Left lung (tissue), 10 donors: ENCODE results near the gene GRIK3. TPM values are rescaled to one million over a fixed set of nuclear protein-coding genes. Genes with fewer than 3 reads are reported as not detected.

Source experiments
- ATAC-seq: fragments of 200-7000 bp; cut with Tn5 transposase; one replicate; pipeline ENCODE4 v1.9.1; 2020; ENCODE audit warnings: moderate library complexity
- DNase-seq, 4 donors: peaks; one replicate each; pipeline ENCODE4 v3.0.0-alpha.2; 2013 to 2020
- H3K27ac ChIP-seq, 2 donors: fragments of 200-600 bp; sonication (generic) in 1 of 2; one replicate each; pipeline versions ENCODE4 v1.5.0 to v1.8.0; 2020 to 2021
- H3K27me3 ChIP-seq, 2 donors: fragments of 200-600 bp; sonication (generic) in 1 of 2; one replicate each; pipeline versions ENCODE4 v1.5.0 to v1.8.0; 2020 to 2021
- H3K36me3 ChIP-seq, 2 donors: fragments of 200-600 bp; sonication (generic) in 1 of 2; one replicate each; pipeline versions ENCODE4 v1.5.0 to v1.8.0; 2020 to 2021
- H3K4me1 ChIP-seq, 2 donors: fragments of 200-600 bp; one replicate each; pipeline ENCODE4 v1.8.0; 2021
- H3K4me3 ChIP-seq, 2 donors: fragments of 200-600 bp; sonication (generic) in 1 of 2; one replicate each; pipeline versions ENCODE4 v1.5.0 to v1.8.0; 2020 to 2021; ENCODE audit warnings: mild to moderate bottlenecking in 1 of 2
- H3K9me3 ChIP-seq, 2 donors: fragments of 200-600 bp; sonication (generic) in 1 of 2; one replicate each; pipeline versions ENCODE4 v1.5.0 to v1.8.0; 2020 to 2021
- intact Hi-C, 2 donors: fragments of 100-400 bp; cut with DNase I; formaldehyde crosslinking; loops; one replicate each; pipeline versions ENCODE4 v1.11.2 to v1.14.2; 2022
- polyA plus RNA-seq, 6 donors: library from polyadenylated mRNA; unstranded; fragments of 120-200 nt; gene quantifications; one replicate each; pipeline ENCODE4 v1.2.1, GENCODE V29; 2013; ENCODE audit not compliant: insufficient read length in 6 of 6
- total RNA-seq, 2 donors: library from RNA; stranded (reverse); fragmentation: NEBNext Ultra II Directional; extraction: Animal tissue kit (Norgen Biotek cat#: 25700); gene quantifications; one replicate each; pipeline ENCODE4 v1.2.1, GENCODE V29; 2021
- TF ChIP-seq, protein P1 (sequence below), 2 donors: fragments of 200-600 bp; sonication (generic) in 1 of 2; IDR thresholded peaks; one replicate each; pipeline versions ENCODE4 v1.5.0 to v1.8.0; 2021; ENCODE audit warnings: antibody characterized with exemption in 2 of 2
- donor health status: DM: no; HTN: yes; CAD: no.
- donor health status: DM: no; HTN: no; CAD: no.

Gene GRIK3
- total and polyA plus RNA-seq, 8 donors: 0.18 to 1.2 (median 0.48) TPM; not detected in 1

DNA sequence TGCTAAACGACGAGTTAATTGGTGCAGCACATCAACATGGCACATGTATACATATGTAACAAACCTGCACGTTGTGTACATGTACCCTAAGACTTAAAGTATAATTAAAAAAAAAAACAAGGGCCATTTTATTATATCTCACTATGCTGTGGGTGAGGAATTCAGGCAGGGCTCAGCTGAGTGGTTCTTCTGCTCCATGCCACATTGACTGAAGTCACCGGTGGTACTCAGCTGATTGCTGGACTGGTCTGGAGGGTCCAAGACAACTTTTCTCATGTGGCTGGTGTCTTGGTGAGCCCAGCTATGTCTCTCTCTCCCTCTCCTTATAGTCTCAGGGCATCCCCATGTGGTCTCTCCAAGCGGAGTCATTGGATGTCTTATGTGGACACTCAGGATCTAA is 275.0 kb downstream of the GRIK3 start:
- peaks cover 0 to 3% of the 10 kb centered on the region in 2 donors for H3K27me3 ChIP-seq
- DNase-seq (no peak), ATAC-seq (no peak)
- H3K4me3 ChIP-seq: no peak overlapping the region
- H3K4me1 ChIP-seq: no peaks in the 10 kb centered on the region
- TF ChIP-seq, protein P1, sequence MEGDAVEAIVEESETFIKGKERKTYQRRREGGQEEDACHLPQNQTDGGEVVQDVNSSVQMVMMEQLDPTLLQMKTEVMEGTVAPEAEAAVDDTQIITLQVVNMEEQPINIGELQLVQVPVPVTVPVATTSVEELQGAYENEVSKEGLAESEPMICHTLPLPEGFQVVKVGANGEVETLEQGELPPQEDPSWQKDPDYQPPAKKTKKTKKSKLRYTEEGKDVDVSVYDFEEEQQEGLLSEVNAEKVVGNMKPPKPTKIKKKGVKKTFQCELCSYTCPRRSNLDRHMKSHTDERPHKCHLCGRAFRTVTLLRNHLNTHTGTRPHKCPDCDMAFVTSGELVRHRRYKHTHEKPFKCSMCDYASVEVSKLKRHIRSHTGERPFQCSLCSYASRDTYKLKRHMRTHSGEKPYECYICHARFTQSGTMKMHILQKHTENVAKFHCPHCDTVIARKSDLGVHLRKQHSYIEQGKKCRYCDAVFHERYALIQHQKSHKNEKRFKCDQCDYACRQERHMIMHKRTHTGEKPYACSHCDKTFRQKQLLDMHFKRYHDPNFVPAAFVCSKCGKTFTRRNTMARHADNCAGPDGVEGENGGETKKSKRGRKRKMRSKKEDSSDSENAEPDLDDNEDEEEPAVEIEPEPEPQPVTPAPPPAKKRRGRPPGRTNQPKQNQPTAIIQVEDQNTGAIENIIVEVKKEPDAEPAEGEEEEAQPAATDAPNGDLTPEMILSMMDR (IDR thresholded peaks at IDR 0.05): no peak
- H3K27ac ChIP-seq: no peak overlapping the region
- H3K36me3 ChIP-seq: no peaks in the 10 kb centered on the region
- intact Hi-C loops: no loop called here
- H3K9me3 ChIP-seq: peaks cover 0 to 4% of the 10 kb centered on the region in 2 donors

DNA sequence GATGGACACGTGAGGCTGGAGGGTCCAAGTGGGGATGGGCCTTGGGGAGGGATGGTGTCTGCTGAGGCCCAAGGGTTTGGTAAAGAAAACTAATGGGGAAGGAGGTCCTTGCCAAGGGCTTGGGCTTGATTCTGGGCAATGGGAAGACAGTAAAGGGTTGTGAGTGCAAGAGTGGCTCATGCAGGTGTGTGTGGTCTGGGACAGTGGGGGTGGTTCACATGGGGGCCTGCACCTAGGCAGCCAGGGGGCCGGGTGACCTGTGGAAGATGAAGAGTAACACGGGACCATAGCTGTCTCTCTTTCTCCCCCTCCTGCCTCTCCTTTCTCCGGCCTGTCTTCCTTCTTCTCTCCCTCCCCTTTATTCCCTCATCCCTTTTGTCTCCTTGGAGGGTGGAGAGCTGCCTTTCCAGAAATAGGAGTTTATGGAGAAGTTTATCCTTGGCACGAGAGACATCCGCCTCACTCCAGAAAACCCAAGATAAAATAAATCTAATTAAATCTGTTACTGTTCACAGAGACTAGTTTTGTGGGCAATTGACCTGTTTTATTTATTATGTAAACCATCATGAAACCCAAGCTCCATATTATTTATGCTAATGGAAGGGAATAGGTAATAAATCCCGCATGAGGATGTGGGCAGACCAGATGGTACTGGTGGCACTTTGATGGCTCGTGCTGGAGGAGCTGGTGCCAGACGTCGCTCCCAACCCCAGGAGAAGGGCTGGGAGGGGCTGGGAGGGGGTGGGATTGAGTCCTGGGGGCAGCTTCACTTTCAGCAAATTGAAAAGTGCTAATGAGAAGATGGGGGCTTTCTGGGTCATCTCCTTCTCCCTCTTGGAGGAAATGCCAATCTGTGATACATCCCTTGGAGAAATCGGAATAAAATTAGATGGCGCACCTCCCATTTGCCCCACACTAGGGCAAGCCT is 278.7 kb downstream of the GRIK3 start:
- DNase-seq (no peak), ATAC-seq (no peak)
- intact Hi-C loops: no loop called here
- TF ChIP-seq, protein P1 (IDR thresholded peaks at IDR 0.05): no peak
- H3K9me3 ChIP-seq: peaks cover 0 to 4% of the 10 kb centered on the region in 2 donors
- no peaks in the 10 kb centered on the region for H3K4me1 ChIP-seq
- no peak overlapping the region for H3K27ac ChIP-seq
- no peak overlapping the region for H3K4me3 ChIP-seq
- H3K27me3 ChIP-seq: peaks cover 0 to 3% of the 10 kb centered on the region in 2 donors
- no peaks in the 10 kb centered on the region for H3K36me3 ChIP-seq

DNA sequence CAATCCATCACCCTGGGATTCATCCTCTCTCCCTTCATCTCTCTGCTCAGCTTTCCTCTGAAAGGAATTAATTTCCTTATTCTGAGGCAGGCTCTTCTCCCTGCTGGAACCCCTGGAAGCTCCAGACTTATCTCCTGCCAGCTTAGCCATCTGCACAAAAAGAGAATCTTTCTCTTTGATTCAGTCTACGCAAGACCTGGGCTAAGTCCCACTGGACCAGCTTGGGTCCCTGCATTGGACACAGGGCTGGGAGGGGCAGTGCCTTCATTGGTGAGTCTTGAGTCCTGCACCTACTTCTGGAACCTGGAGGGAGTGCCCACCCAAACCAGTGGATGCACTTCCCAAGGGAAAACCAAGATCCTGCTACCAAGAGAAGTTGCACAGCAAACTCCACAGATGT is 279.9 kb downstream of the GRIK3 start:
- H3K4me3 ChIP-seq: no peak overlapping the region
- peaks cover 0 to 1% of the 10 kb centered on the region in 2 donors for H3K9me3 ChIP-seq
- intact Hi-C loops: no loop called here
- no peak overlapping the region for H3K27ac ChIP-seq
- H3K4me1 ChIP-seq: no peaks in the 10 kb centered on the region
- no peak for DNase-seq
- TF ChIP-seq, protein P1 (IDR thresholded peaks at IDR 0.05): no peak
- H3K36me3 ChIP-seq: no peaks in the 10 kb centered on the region
- ATAC-seq: no peak
- peaks cover 0 to 3% of the 10 kb centered on the region in 2 donors for H3K27me3 ChIP-seq

DNA sequence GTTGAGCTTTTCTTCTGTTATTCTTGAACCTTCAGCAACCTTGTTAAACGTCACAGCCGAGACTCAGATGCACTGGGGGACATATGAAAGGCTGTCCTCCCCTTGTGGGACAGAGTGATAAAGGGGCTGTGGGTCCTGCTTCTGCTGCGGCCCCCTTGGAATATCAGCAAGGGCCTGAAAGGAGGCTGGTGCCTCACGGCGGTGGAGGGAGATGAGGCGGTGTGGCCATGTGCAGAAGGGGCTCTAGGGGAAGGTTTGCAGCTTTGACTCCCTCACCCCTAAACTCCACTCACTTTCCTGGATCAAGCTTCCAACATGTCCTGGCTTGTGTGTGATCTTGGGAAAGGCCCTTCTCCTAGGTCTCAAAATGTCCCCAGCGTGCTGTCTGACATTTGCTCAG is 280.9 kb downstream of the GRIK3 start:
- DNase-seq (no peak), ATAC-seq (no peak)
- no peak overlapping the region for H3K4me3 ChIP-seq
- TF ChIP-seq, protein P1 (IDR thresholded peaks at IDR 0.05): no peak
- no peak overlapping the region for H3K27ac ChIP-seq
- intact Hi-C loops: no loop called here
- no peaks in the 10 kb centered on the region for H3K4me1 ChIP-seq
- peaks cover 0 to 6% of the 10 kb centered on the region in 2 donors for H3K27me3 ChIP-seq
- H3K9me3 ChIP-seq: no peaks in the 10 kb centered on the region
- no peaks in the 10 kb centered on the region for H3K36me3 ChIP-seq

DNA sequence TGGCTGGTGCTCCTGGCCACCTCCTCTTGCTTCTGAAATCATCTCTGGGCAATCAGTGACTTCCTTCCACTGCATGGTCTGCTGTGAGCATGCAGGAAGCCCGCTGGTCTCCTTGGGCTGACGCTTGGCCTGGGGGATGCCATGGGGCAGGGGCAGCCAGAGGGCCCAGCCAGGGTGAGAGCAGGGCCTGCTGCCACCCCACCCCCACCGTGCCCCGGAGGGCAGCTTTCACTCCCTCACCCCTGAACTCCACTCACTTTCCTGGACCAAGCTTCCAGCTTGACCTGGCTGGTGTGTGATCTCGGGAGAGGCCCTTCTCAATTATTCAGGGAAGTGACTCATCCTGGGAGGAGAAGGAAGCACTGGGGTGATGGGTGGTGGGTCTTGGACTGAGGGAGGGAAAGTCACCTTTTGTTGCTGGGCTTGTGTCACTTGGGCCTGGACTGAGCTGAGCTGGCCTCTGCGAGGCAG is 281.4 kb downstream of the GRIK3 start:
- ATAC-seq: no peak
- Histone ChIP-seq H3K4me3 (no peak overlapping the region), H3K9me3 (no peaks in the 10 kb centered on the region), H3K4me1 (no peaks in the 10 kb centered on the region), H3K27me3 (peaks cover 0 to 11% of the 10 kb centered on the region in 2 donors), H3K27ac (no peak overlapping the region), H3K36me3 (no peaks in the 10 kb centered on the region)
- DNase-seq: no peak
- intact Hi-C loops: no loop called here
- TF ChIP-seq, protein P1 (IDR thresholded peaks at IDR 0.05): no peak
